ENCODE measurements around the gene SYT13. TPM values are rescaled to one million over a fixed set of nuclear protein-coding genes. Genes with fewer than 3 reads are reported as not detected.

SYT13 gene
- total and polyA plus RNA-seq, 10 of the 15 experiments (the other 5 are each of a cell fraction or from before 2014, with no cell fraction given), result not detected

DNA sequence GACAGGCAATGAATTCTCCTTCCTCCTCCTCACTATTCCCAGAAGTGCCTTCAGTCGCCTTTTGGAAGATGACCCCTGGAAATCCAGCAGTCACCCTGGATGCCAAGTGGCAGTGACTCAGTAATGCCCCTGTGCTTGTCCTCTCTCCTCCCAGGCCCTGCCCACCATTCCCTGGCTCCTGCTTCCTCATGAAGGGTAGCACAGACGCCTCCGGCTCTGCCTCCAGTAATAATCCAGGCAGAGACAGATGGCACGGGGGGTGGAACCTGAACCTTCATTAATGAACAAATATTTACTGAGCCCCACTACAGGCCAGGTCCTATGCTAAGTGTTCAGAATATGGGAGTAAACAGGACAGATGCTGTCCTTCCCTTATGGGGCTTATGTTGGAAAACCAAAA lies 23.2 kb downstream of the SYT13 start:
- TF ChIP-seq, protein P1, sequence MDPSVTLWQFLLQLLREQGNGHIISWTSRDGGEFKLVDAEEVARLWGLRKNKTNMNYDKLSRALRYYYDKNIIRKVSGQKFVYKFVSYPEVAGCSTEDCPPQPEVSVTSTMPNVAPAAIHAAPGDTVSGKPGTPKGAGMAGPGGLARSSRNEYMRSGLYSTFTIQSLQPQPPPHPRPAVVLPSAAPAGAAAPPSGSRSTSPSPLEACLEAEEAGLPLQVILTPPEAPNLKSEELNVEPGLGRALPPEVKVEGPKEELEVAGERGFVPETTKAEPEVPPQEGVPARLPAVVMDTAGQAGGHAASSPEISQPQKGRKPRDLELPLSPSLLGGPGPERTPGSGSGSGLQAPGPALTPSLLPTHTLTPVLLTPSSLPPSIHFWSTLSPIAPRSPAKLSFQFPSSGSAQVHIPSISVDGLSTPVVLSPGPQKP (IDR thresholded peaks at IDR 0.05; ENCODE audit: low read depth, low read length), result no peak
- Histone ChIP-seq H3K4me1 (ENCODE audit: control insufficient read depth, insufficient read depth, low read length) (no peaks in the 10 kb centered on the region), H3K4me2 (ENCODE audit: control insufficient read depth, insufficient read depth) (no peak overlapping the region), H3K4me3 (no peak overlapping the region), H3K79me2 (ENCODE audit: control insufficient read depth, insufficient read depth, low read length) (no peaks in the 10 kb centered on the region), H3K36me3 (ENCODE audit: control insufficient read depth in 2 of 2, insufficient read depth in 2 of 2, low read length in 1 of 2) (no peaks in the 10 kb centered on the region), H3K27ac (ENCODE audit: control insufficient read depth, insufficient read depth) (no peak overlapping the region), H4K20me1 (ENCODE audit: control insufficient read depth, insufficient read depth) (no peaks in the 10 kb centered on the region), H3K27me3 (replicated peaks in 1 of 2; ENCODE audit: control insufficient read depth in 2 of 2, insufficient read depth in 2 of 2, low read length in 1 of 2) (peaks cover 3% of the 10 kb centered on the region in 2 experiments), H3K9me3 (replicated peaks; ENCODE audit: control insufficient read depth, insufficient read depth, low read length) (no peaks in the 10 kb centered on the region), H2AFZ (ENCODE audit: control insufficient read depth, low read depth, low read length) (no peak overlapping the region), H3K9ac (ENCODE audit: control insufficient read depth, insufficient read depth, low read length) (no peak overlapping the region)
- intact Hi-C loops (cut with micrococcal nuclease; ENCODE audit: unreplicated experiment), result no loop called here
- ChIA-PET CTCF (no interaction called here), RAD21 (ENCODE audit: unreplicated experiment) (no interaction called here), SMC1A (ENCODE audit: uncharacterized antibody, unreplicated experiment) (no interaction called here), POLR2A (no interaction called here)
- in situ Hi-C loops (cut with MboI), result no loop called here
- 20% methylated on average over 4 of the region's 4 CpGs for WGBS (ENCODE audit: insufficient coverage, insufficient replicate concordance, low lambda C conversion rate, missing lambda C conversion rate)
- BruUV-seq (replicated peaks), result no TSS peak
- no peak for FAIRE-seq
- no peak for ATAC-seq
- DNase-seq (ENCODE audit: low read depth, low spot score), result no peak

DNA sequence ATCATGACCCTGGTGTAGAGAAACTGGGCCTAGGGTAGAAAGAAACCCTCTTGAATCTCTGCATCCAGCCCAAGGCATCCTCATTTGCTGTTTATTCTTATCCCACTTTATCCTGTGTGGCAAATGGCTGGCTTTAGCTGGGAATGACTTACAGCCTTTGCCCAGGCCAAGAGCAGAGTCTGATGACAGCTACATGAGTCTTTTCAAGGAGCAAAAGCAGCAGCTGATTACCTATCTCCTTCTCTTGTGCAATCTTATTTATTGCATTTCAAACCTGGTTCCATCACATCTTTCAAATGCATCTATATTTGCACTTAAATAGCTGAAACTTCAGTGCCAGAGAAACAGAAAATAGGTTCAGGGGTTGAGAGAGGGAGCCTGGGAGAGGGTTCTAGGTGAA lies 26.1 kb downstream of the SYT13 start:
- TF ChIP-seq TCF7 (IDR thresholded peaks at IDR 0.05; ENCODE audit: borderline replicate concordance) (no peak), JUND (IDR thresholded peaks at IDR 0.05; ENCODE audit: low read depth, low read length) (no peak), PML (IDR thresholded peaks at IDR 0.05; ENCODE audit: low read length) (no peak), ZBED1 (IDR thresholded peaks at IDR 0.05; ENCODE audit: borderline replicate concordance) (no peak), FOS (IDR thresholded peaks at IDR 0.05; ENCODE audit: borderline replicate concordance, extremely low read depth, insufficient read length) (no peak), SIN3A (IDR thresholded peaks at IDR 0.05; ENCODE audit: low read depth, low read length) (no peak), WRNIP1 (IDR thresholded peaks at IDR 0.05; ENCODE audit: borderline replicate concordance, low read depth, low read length) (no peak), RELA (IDR thresholded peaks at IDR 0.05; ENCODE audit: borderline replicate concordance, partially characterized antibody) (no peak), CREB1 (IDR thresholded peaks at IDR 0.05; ENCODE audit: low read depth) (no peak), ZNF274 (IDR thresholded peaks at IDR 0.05; ENCODE audit: insufficient read depth, insufficient read length) (no peak), ZZZ3 (IDR thresholded peaks at IDR 0.05; ENCODE audit: control insufficient read depth, insufficient read length, low read depth) (no peak)
- TF ChIP-seq, protein P2, sequence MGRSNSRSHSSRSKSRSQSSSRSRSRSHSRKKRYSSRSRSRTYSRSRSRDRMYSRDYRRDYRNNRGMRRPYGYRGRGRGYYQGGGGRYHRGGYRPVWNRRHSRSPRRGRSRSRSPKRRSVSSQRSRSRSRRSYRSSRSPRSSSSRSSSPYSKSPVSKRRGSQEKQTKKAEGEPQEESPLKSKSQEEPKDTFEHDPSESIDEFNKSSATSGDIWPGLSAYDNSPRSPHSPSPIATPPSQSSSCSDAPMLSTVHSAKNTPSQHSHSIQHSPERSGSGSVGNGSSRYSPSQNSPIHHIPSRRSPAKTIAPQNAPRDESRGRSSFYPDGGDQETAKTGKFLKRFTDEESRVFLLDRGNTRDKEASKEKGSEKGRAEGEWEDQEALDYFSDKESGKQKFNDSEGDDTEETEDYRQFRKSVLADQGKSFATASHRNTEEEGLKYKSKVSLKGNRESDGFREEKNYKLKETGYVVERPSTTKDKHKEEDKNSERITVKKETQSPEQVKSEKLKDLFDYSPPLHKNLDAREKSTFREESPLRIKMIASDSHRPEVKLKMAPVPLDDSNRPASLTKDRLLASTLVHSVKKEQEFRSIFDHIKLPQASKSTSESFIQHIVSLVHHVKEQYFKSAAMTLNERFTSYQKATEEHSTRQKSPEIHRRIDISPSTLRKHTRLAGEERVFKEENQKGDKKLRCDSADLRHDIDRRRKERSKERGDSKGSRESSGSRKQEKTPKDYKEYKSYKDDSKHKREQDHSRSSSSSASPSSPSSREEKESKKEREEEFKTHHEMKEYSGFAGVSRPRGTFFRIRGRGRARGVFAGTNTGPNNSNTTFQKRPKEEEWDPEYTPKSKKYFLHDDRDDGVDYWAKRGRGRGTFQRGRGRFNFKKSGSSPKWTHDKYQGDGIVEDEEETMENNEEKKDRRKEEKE (IDR thresholded peaks at IDR 0.05), result no peak
- TF ChIP-seq, protein P3, sequence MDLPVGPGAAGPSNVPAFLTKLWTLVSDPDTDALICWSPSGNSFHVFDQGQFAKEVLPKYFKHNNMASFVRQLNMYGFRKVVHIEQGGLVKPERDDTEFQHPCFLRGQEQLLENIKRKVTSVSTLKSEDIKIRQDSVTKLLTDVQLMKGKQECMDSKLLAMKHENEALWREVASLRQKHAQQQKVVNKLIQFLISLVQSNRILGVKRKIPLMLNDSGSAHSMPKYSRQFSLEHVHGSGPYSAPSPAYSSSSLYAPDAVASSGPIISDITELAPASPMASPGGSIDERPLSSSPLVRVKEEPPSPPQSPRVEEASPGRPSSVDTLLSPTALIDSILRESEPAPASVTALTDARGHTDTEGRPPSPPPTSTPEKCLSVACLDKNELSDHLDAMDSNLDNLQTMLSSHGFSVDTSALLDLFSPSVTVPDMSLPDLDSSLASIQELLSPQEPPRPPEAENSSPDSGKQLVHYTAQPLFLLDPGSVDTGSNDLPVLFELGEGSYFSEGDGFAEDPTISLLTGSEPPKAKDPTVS (IDR thresholded peaks at IDR 0.05; ENCODE audit: low read depth, low read length), result no peak
- CTCF ChIA-PET, result no interaction called here

More for the DNA sequence above, 26.1 kb downstream of the SYT13 start:
- no peak for FAIRE-seq
- Histone ChIP-seq H2AFZ (ENCODE audit: control insufficient read depth, low read depth, low read length) (no peak overlapping the region), H3K27me3 (replicated peaks in 1 of 2; ENCODE audit: control insufficient read depth in 2 of 2, insufficient read depth in 2 of 2, low read length in 1 of 2) (peaks cover 3% of the 10 kb centered on the region in 2 experiments), H3K4me3 (no peak overlapping the region), H3K36me3 (ENCODE audit: control insufficient read depth in 2 of 2, insufficient read depth in 2 of 2, low read length in 1 of 2) (no peaks in the 10 kb centered on the region), H3K4me2 (ENCODE audit: control insufficient read depth, insufficient read depth) (no peak overlapping the region), H4K20me1 (ENCODE audit: control insufficient read depth, insufficient read depth) (no peaks in the 10 kb centered on the region), H3K79me2 (ENCODE audit: control insufficient read depth, insufficient read depth, low read length) (no peaks in the 10 kb centered on the region), H3K4me1 (ENCODE audit: control insufficient read depth, insufficient read depth, low read length) (no peaks in the 10 kb centered on the region), H3K9me3 (replicated peaks; ENCODE audit: control insufficient read depth, insufficient read depth, low read length) (no peaks in the 10 kb centered on the region), H3K27ac (ENCODE audit: control insufficient read depth, insufficient read depth) (no peak overlapping the region), H3K9ac (ENCODE audit: control insufficient read depth, insufficient read depth, low read length) (no peak overlapping the region)
- intact Hi-C loops (cut with micrococcal nuclease; ENCODE audit: unreplicated experiment), result no loop called here
- in situ Hi-C loops (cut with MboI), result no loop called here
- ChIA-PET POLR2A (no interaction called here), RAD21 (ENCODE audit: unreplicated experiment) (no interaction called here), SMC1A (ENCODE audit: uncharacterized antibody, unreplicated experiment) (no interaction called here)
- BruUV-seq (replicated peaks), result no TSS peak
- DNase-seq (ENCODE audit: low read depth, low spot score), result no peak
- ATAC-seq, result no peak

Data from GM12878 (cell line).